Chondrocyte (in vitro differentiated cells): ENCODE data around the gene PSTPIP1. TPM values are rescaled to one million over a fixed set of nuclear protein-coding genes. Genes with fewer than 3 reads are reported as not detected.

Source experiments
- DNase-seq: peaks from one replicate; pipeline ENCODE4 v3.0.0; 2021; ENCODE audit warnings: mixed read lengths, low spot score
- H3K27ac Mint-ChIP-seq: one replicate; pipeline ENCODE4 v1.8.0; 2021; ENCODE audit warnings: mild to moderate bottlenecking, moderate library complexity, mixed read lengths; ENCODE audit not compliant: unreplicated experiment
- H3K27me3 Mint-ChIP-seq: 2 replicates; pipeline ENCODE4 v1.8.0; 2021; ENCODE audit warnings: low read depth, mixed read lengths
- H3K36me3 Mint-ChIP-seq: 2 replicates; pipeline ENCODE4 v1.8.0; 2021; ENCODE audit warnings: low read depth, mixed read lengths
- H3K4me1 Mint-ChIP-seq: 2 replicates; pipeline ENCODE4 v1.8.0; 2021; ENCODE audit warnings: low read depth, mild to moderate bottlenecking, mixed read lengths
- H3K4me3 Mint-ChIP-seq: one replicate; pipeline ENCODE4 v1.8.0; 2021; ENCODE audit warnings: mild to moderate bottlenecking, moderate library complexity, mixed read lengths; ENCODE audit not compliant: unreplicated experiment
- H3K9me3 Mint-ChIP-seq: 2 replicates; pipeline ENCODE4 v1.8.0; 2021; ENCODE audit warnings: low read depth, mixed read lengths
- CTCF ChIP-seq: fragments of 200-600 bp; sonication (generic); IDR thresholded peaks from 2 replicates; pipeline ENCODE4 v1.5.0; 2021; ENCODE audit warnings: antibody characterized with exemption, mild to moderate bottlenecking, moderate library complexity
- total RNA-seq: library from RNA; stranded (reverse); gene quantifications from 3 replicates; pipeline ENCODE4 v1.2.1, GENCODE V29; 2021

Gene PSTPIP1
- total RNA-seq, 1 donor from 2014 or later: not detected

GRCh38 chr15:77010312-77010686, 15.4 kb downstream of the PSTPIP1 start:
- Mint-ChIP-seq H3K27ac (no peak overlapping the region), H3K27me3 (peaks cover 11% of the 10 kb centered on the region), H3K36me3 (peaks cover 2% of the 10 kb centered on the region), H3K9me3 (peaks cover 3% of the 10 kb centered on the region), H3K4me3 (no peak overlapping the region), H3K4me1 (no peaks in the 10 kb centered on the region)
- TF ChIP-seq CTCF: no peak
- DNase-seq: no peak

GRCh38 chr15:77010857-77011256, 15.9 kb downstream of the PSTPIP1 start:
- peaks cover 3% of the 10 kb centered on the region for H3K9me3 Mint-ChIP-seq
- no peak for TF ChIP-seq CTCF
- no peak overlapping the region for H3K4me3 Mint-ChIP-seq
- no peaks in the 10 kb centered on the region for H3K4me1 Mint-ChIP-seq
- H3K27ac Mint-ChIP-seq: no peak overlapping the region
- H3K27me3 Mint-ChIP-seq: peaks cover 11% of the 10 kb centered on the region
- peaks cover 2% of the 10 kb centered on the region for H3K36me3 Mint-ChIP-seq
- DNase-seq: no peak

- H3K4me1 Mint-ChIP-seq: no peaks in the 10 kb centered on the region
- TF ChIP-seq CTCF: no peak
- H3K27ac Mint-ChIP-seq: no peak overlapping the region
- H3K27me3 Mint-ChIP-seq: peaks cover 7% of the 10 kb centered on the region
- DNase-seq: no peak
- H3K4me3 Mint-ChIP-seq: no peak overlapping the region
- H3K9me3 Mint-ChIP-seq: no peaks in the 10 kb centered on the region
- peaks cover 2% of the 10 kb centered on the region for H3K36me3 Mint-ChIP-seq
These were observed 17.3 kb downstream of the PSTPIP1 start for GRCh38 chr15:77012117-77012712.

- H3K27me3 Mint-ChIP-seq: peaks cover 7% of the 10 kb centered on the region
- peaks cover 2% of the 10 kb centered on the region for H3K36me3 Mint-ChIP-seq
- no peak for DNase-seq
- H3K27ac Mint-ChIP-seq: no peak overlapping the region
- H3K4me3 Mint-ChIP-seq: no peak overlapping the region
- no peaks in the 10 kb centered on the region for H3K9me3 Mint-ChIP-seq
- no peaks in the 10 kb centered on the region for H3K4me1 Mint-ChIP-seq
- TF ChIP-seq CTCF: no peak
These were observed 17.9 kb downstream of the PSTPIP1 start for GRCh38 chr15:77012868-77013267.

- H3K9me3 Mint-ChIP-seq: no peaks in the 10 kb centered on the region
- DNase-seq: no peak
- no peak overlapping the region for H3K4me3 Mint-ChIP-seq
- H3K27me3 Mint-ChIP-seq: peaks cover 7% of the 10 kb centered on the region
- no peaks in the 10 kb centered on the region for H3K4me1 Mint-ChIP-seq
- peaks cover 2% of the 10 kb centered on the region for H3K36me3 Mint-ChIP-seq
- H3K27ac Mint-ChIP-seq: no peak overlapping the region
- no peak for TF ChIP-seq CTCF
These were observed 18.8 kb downstream of the PSTPIP1 start for GRCh38 chr15:77013776-77014131.
